Measurements from ENCODE around the gene TBC1D22B. TPM values are rescaled to one million over a fixed set of nuclear protein-coding genes. Genes with fewer than 3 reads are reported as not detected.

TBC1D22B gene
- total and polyA plus RNA-seq, 2 of the 13 experiments (the other 11 are each of a cell fraction or from before 2014, with no cell fraction given): 9.7 to 12.9 TPM

GRCh38 chr6:37257634-37258404 lies at the start of gene TBC1D22B, which contains the start of gene TMEM217 (continued):
- TF ChIP-seq NBN (conservative IDR thresholded peaks at IDR 0.05): no peak
- TF ChIP-seq ZNF580 (CRISPR knock-in tag; IDR thresholded peaks at IDR 0.05; ENCODE audit: borderline replicate concordance, low read depth): peak; percentile 79; the same call in 1 of the 2 replicates
- peak; percentile 96 for TF ChIP-seq NRL (CRISPR knock-in tag; IDR thresholded peaks at IDR 0.05; ENCODE audit: borderline replicate concordance)
- no peak for TF ChIP-seq SCMH1 (CRISPR knock-in tag; IDR thresholded peaks at IDR 0.05; ENCODE audit: borderline replicate concordance)
- TF ChIP-seq ARID5B (CRISPR knock-in tag; IDR thresholded peaks at IDR 0.05): peak; percentile 45
- TF ChIP-seq ZNF546 (CRISPR knock-in tag; conservative IDR thresholded peaks at IDR 0.05): peak; percentile 67; the same call in 1 of the 2 replicates
- TF ChIP-seq GATA4 (IDR thresholded peaks at IDR 0.05; ENCODE audit: borderline replicate concordance, low read depth): peak; percentile 23; the same call in 1 of the 2 replicates
- no peak for TF ChIP-seq HDAC6 (IDR thresholded peaks at IDR 0.05; ENCODE audit: low read depth, low read length)
- TF ChIP-seq ZSCAN30 (CRISPR knock-in tag; IDR thresholded peaks at IDR 0.05): peak; percentile 85; the same call in 1 of the 2 replicates
- TF ChIP-seq RFX1 (IDR thresholded peaks at IDR 0.05): no peak
- TF ChIP-seq, protein P1, sequence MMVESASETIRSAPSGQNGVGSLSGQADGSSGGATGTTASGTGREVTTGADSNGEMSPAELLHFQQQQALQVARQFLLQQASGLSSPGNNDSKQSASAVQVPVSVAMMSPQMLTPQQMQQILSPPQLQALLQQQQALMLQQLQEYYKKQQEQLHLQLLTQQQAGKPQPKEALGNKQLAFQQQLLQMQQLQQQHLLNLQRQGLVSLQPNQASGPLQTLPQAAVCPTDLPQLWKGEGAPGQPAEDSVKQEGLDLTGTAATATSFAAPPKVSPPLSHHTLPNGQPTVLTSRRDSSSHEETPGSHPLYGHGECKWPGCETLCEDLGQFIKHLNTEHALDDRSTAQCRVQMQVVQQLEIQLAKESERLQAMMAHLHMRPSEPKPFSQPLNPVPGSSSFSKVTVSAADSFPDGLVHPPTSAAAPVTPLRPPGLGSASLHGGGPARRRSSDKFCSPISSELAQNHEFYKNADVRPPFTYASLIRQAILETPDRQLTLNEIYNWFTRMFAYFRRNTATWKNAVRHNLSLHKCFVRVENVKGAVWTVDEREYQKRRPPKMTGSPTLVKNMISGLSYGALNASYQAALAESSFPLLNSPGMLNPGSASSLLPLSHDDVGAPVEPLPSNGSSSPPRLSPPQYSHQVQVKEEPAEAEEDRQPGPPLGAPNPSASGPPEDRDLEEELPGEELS (CRISPR knock-in tag; IDR thresholded peaks at IDR 0.05): 0 out of 2 replicates have a peak, but pooled peaks have one; percentile 40
- no peak for TF ChIP-seq ZFAT (CRISPR knock-in tag; conservative IDR thresholded peaks at IDR 0.05)
- TF ChIP-seq PAX8 (CRISPR knock-in tag; IDR thresholded peaks at IDR 0.05; ENCODE audit: borderline replicate concordance): 0 out of 2 replicates have a peak, but pooled peaks have one; percentile 18
- TF ChIP-seq KAT8 (CRISPR knock-in tag; IDR thresholded peaks at IDR 0.05): peak; percentile 94
- TF ChIP-seq ZNF30 (CRISPR knock-in tag; IDR thresholded peaks at IDR 0.05): no peak
- TF ChIP-seq ZNF670 (CRISPR knock-in tag; IDR thresholded peaks at IDR 0.05; ENCODE audit: borderline replicate concordance): peak; percentile 94
- TF ChIP-seq TIGD3 (CRISPR knock-in tag; IDR thresholded peaks at IDR 0.05; ENCODE audit: borderline replicate concordance): no peak
- peak; percentile 11; the same call in 1 of the 2 replicates for TF ChIP-seq MIXL1 (CRISPR knock-in tag; IDR thresholded peaks at IDR 0.05)
- TF ChIP-seq ZNF576 (CRISPR knock-in tag; IDR thresholded peaks at IDR 0.05): peak; percentile 41; the same call in 1 of the 2 replicates
- TF ChIP-seq ZNF703 (CRISPR knock-in tag; IDR thresholded peaks at IDR 0.05; ENCODE audit: borderline replicate concordance): no peak
- TF ChIP-seq SMAD3 (CRISPR knock-in tag; IDR thresholded peaks at IDR 0.05): peak; percentile 61; the same call in 1 of the 2 replicates

Data from HepG2 (cell line).